Kidney epithelial cell (primary cell): ENCODE data around the gene TUBB. TPM values are rescaled to one million over a fixed set of nuclear protein-coding genes. Genes with fewer than 3 reads are reported as not detected.

Experiments used
- DNase-seq: peaks from one replicate; pipeline ENCODE4 v3.0.0-alpha.2; 2010; ENCODE audit warnings: low read depth
- H3K27me3 ChIP-seq: 2 replicates; pipeline ENCODE4 v1.6.0; 2011; ENCODE audit warnings: low read length; ENCODE audit not compliant: control insufficient read depth, insufficient read depth
- H3K36me3 ChIP-seq: 2 replicates; pipeline ENCODE4 v1.5.1; 2011; ENCODE audit warnings: low read length; ENCODE audit not compliant: control insufficient read depth, insufficient read depth
- H3K4me3 ChIP-seq: 2 replicates; pipeline ENCODE4 v1.5.1; 2011; ENCODE audit warnings: low read depth, mild to moderate bottlenecking, control low read depth, low read length
- CTCF ChIP-seq: IDR thresholded peaks from 2 replicates; pipeline ENCODE4 v1.5.1; 2011; ENCODE audit warnings: mild to moderate bottlenecking, moderate library complexity, low read length, control low read depth, inconsistent platforms; ENCODE audit not compliant: insufficient read depth, poor library complexity, severe bottlenecking
- total RNA-seq: library from RNA; depleted of rRNA; stranded (reverse); fragments of >200 nt; gene quantifications from 2 replicates; pipeline ENCODE4 v1.2.3, GENCODE V29; 2015

Gene TUBB
- total RNA-seq, 1 donor from 2014 or later, result 808 TPM

GRCh38 chr6:30691208-30691847, 28.8 kb upstream of the TUBB start:
- no peaks in the 10 kb centered on the region for H3K27me3 ChIP-seq

GRCh38 chr6:30696432-30696831, 23.7 kb upstream of the TUBB start:
- no peak overlapping the region for H3K4me3 ChIP-seq
- TF ChIP-seq CTCF, result no peak
- no peaks in the 10 kb centered on the region for H3K36me3 ChIP-seq
- H3K27me3 ChIP-seq, result no peaks in the 10 kb centered on the region
- no peak for DNase-seq

More at GRCh38 chr6:30691208-30691847, 28.8 kb upstream of the TUBB start:
- Histone ChIP-seq H3K4me3 (peak overlapping the region; percentile 85), H3K36me3 (no peaks in the 10 kb centered on the region)
- no peak for TF ChIP-seq CTCF
- no peak for DNase-seq

- TF ChIP-seq CTCF, result no peak
- H3K4me3 ChIP-seq, result no peak overlapping the region
- no peak for DNase-seq
- H3K36me3 ChIP-seq, result peaks cover 3% of the 10 kb centered on the region
- no peaks in the 10 kb centered on the region for H3K27me3 ChIP-seq
These were observed 19.8 kb upstream of the TUBB start for GRCh38 chr6:30700340-30700739.

GRCh38 chr6:30703011-30703410, 17.1 kb upstream of the TUBB start:
- H3K36me3 ChIP-seq, result peaks cover 3% of the 10 kb centered on the region
- H3K4me3 ChIP-seq, result no peak overlapping the region
- DNase-seq, result no peak
- no peaks in the 10 kb centered on the region for H3K27me3 ChIP-seq
- no peak for TF ChIP-seq CTCF

- H3K36me3 ChIP-seq, result peaks cover 3% of the 10 kb centered on the region
These were observed 16.3 kb upstream of the TUBB start for GRCh38 chr6:30703821-30704220.

More at GRCh38 chr6:30703821-30704220, 16.3 kb upstream of the TUBB start:
- Histone ChIP-seq H3K4me3 (no peak overlapping the region), H3K27me3 (no peaks in the 10 kb centered on the region)
- no peak for TF ChIP-seq CTCF
- DNase-seq, result no peak
